Measurements from ENCODE around the gene CIDEC. TPM values are rescaled to one million over a fixed set of nuclear protein-coding genes. Genes with fewer than 3 reads are reported as not detected.
"Not testable (repeated sequence)": the region's sequence is repeated elsewhere in the genome, so short reads cannot be mapped to it uniquely, and the experiment has no call there.

Gene CIDEC
- total RNA-seq, 1 experiment from 2014 or later = not detected

- H3K9me3 ChIP-seq (ENCODE audit: control insufficient read depth, insufficient read depth, low read depth, low read length) = no peaks in the 10 kb centered on the region
- no TSS peak for BruUV-seq (replicated peaks)
- H3K27me3 ChIP-seq (ENCODE audit: control insufficient read depth, insufficient read depth, low read length) = no peaks in the 10 kb centered on the region
- POLR2A ChIA-PET = no interaction called here
- peaks cover 4% of the 10 kb centered on the region; the same call in 1 of the 2 replicates for H3K4me1 ChIP-seq (ENCODE audit: control insufficient read depth, insufficient read depth, low read length)
- CTCF ChIA-PET = interaction anchor here (0.7 kb wide), 1 partner anchor 53 kb away, joined by 3 read pairs; no protein-coding TSS in a partner anchor
- ATAC-seq = no peak
- no peak overlapping the region for H3K27ac ChIP-seq (ENCODE audit: low read length)
- no peaks in the 10 kb centered on the region for H3K36me3 ChIP-seq (ENCODE audit: control insufficient read depth, insufficient read depth, low read length)
- intact Hi-C loops (cut with micrococcal nuclease; ENCODE audit: unreplicated experiment) = no loop called here
- no peak overlapping the region for H3K4me3 ChIP-seq (ENCODE audit: low read depth in 2 of 2, low read length in 2 of 2)
- in situ Hi-C loops (cut with HindIII; ENCODE audit: low pct_unique_long_range_greater_than_20kb, low sequenced_read_pairs) = no loop called here
- DNase-seq (ENCODE audit: low read depth, low spot score) = no peak
- no peak for TF ChIP-seq SIN3A (IDR thresholded peaks at IDR 0.05; ENCODE audit: borderline replicate concordance, insufficient read depth, low read depth, low read length)
- TF ChIP-seq CTCF (IDR thresholded peaks at IDR 0.05) = no peak
- no peak for TF ChIP-seq TCF7L2 (IDR thresholded peaks at IDR 0.05; ENCODE audit: low read depth, low read length)
- TF ChIP-seq POLR2AphosphoS5 (IDR thresholded peaks at IDR 0.05; ENCODE audit: low read depth, low read length) = no peak
- TF ChIP-seq REST (IDR thresholded peaks at IDR 0.05; ENCODE audit: insufficient read depth in 1 of 2, low read depth in 2 of 2, low read length in 1 of 2) = no peak
Measured at GRCh38 chr3:9859530-9860025, 20.5 kb downstream of the CIDEC start.

GRCh38 chr3:9855594-9855993 is 24.5 kb downstream of the CIDEC start:
- no TSS peak for BruUV-seq (replicated peaks)
- Histone ChIP-seq H3K4me3 (ENCODE audit: low read depth in 2 of 2, low read length in 2 of 2) (no peak overlapping the region), H3K36me3 (ENCODE audit: control insufficient read depth, insufficient read depth, low read length) (no peaks in the 10 kb centered on the region), H3K27me3 (ENCODE audit: control insufficient read depth, insufficient read depth, low read length) (no peaks in the 10 kb centered on the region), H3K4me1 (ENCODE audit: control insufficient read depth, insufficient read depth, low read length) (no peaks in the 10 kb centered on the region), H3K9me3 (ENCODE audit: control insufficient read depth, insufficient read depth, low read depth, low read length) (no peaks in the 10 kb centered on the region), H3K27ac (ENCODE audit: low read length) (no peak overlapping the region)
- in situ Hi-C loops (cut with HindIII; ENCODE audit: low pct_unique_long_range_greater_than_20kb, low sequenced_read_pairs) = no loop called here
- CTCF ChIA-PET = no interaction called here
- POLR2A ChIA-PET = no interaction called here
- ATAC-seq (no peak), DNase-seq (ENCODE audit: low read depth, low spot score) (no peak)
- intact Hi-C loops (cut with micrococcal nuclease; ENCODE audit: unreplicated experiment) = no loop called here
- no peak for TF ChIP-seq TCF7L2 (IDR thresholded peaks at IDR 0.05; ENCODE audit: low read depth, low read length)
- TF ChIP-seq REST (IDR thresholded peaks at IDR 0.05; ENCODE audit: insufficient read depth in 1 of 2, low read depth in 2 of 2, low read length in 1 of 2) = no peak
- no peak for TF ChIP-seq POLR2AphosphoS5 (IDR thresholded peaks at IDR 0.05; ENCODE audit: low read depth, low read length)
- TF ChIP-seq SIN3A (IDR thresholded peaks at IDR 0.05; ENCODE audit: borderline replicate concordance, insufficient read depth, low read depth, low read length) = no peak
- no peak for TF ChIP-seq CTCF (IDR thresholded peaks at IDR 0.05)

- H3K9me3 ChIP-seq (ENCODE audit: control insufficient read depth, insufficient read depth, low read depth, low read length); H3K36me3 ChIP-seq (ENCODE audit: control insufficient read depth, insufficient read depth, low read length); H3K27ac ChIP-seq (ENCODE audit: low read length); H3K27me3 ChIP-seq (ENCODE audit: control insufficient read depth, insufficient read depth, low read length); ATAC-seq; H3K4me3 ChIP-seq (ENCODE audit: low read depth in 2 of 2, low read length in 2 of 2); POLR2A ChIA-PET; intact Hi-C loops (cut with micrococcal nuclease; ENCODE audit: unreplicated experiment); CTCF ChIA-PET; H3K4me1 ChIP-seq (ENCODE audit: control insufficient read depth, insufficient read depth, low read length); in situ Hi-C loops (cut with HindIII; ENCODE audit: low pct_unique_long_range_greater_than_20kb, low sequenced_read_pairs); DNase-seq (ENCODE audit: low read depth, low spot score); BruUV-seq (replicated peaks): not testable (repeated sequence)
Measured at GRCh38 chr3:9854291-9854940, 25.6 kb downstream of the CIDEC start.
